Pons (tissue), 1 donor: ENCODE data around the gene ATP8B1.
"Not testable (repeated sequence)": the region's sequence is repeated elsewhere in the genome, so short reads cannot be mapped to it uniquely, and the experiment has no call there.

Source experiments
- DNase-seq: peaks from one replicate; pipeline ENCODE4 v3.0.0-alpha.2; 2016; ENCODE audit warnings: low spot score

ATP8B1 gene

DNA sequence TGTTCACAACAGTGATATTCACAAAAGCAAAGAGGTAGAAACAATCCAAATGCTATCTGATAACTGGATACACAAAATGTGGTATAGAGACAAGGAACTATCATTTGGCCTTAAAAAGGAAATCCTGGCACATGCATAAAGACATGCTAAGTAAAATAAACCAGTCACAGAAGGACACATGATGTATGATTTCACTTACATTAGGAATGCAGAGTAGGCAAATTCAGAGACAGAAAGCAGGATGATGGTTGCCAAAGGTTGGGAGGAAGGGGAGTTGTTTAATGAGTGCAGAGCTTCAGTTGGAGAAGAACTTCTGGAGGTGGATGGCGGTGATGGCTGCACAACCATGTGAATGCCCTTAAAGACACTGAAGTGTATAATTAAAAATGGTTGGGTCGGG is 38.1 kb downstream of the ATP8B1 start:
- no peak for DNase-seq

DNA sequence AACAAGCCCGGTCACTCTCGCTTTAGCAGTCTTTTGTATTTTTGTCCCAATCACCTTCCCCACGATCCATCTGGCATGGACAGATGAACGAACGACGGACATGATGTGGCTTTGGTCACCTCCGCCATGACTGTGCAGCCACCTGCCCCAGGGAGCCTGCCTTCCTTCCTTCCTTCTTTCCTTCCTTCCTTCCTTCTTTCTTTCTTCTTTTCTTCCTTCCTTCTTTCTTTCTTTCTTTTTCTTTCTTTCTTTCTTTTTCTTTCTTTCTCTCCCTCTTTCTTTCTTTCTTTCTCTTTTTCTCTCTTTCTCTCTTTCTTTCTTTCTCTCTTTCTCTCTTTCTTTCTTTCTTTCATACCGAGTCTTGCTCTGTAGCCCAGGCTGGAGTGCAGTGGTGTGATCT is 39.0 kb downstream of the ATP8B1 start:
- DNase-seq = no peak

DNA sequence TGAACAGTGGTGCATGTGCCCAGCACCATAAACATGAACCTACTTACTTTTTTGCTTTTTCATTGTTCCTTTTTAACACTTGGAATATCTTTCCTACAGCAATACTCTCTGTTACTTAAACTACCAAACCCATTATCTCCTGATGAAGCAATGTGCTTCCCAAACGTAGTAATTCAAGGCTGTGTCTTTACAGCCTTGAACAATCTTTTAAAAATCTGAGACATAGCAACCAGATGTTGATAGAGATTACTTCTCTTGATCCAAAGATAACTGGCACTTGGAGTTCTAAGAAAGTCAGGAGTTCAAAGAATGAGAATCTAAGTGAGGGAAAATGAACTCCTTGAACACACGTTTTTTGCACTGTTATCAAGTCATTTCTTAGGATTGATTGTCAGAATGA is 40.4 kb downstream of the ATP8B1 start:
- DNase-seq = no peak

DNA sequence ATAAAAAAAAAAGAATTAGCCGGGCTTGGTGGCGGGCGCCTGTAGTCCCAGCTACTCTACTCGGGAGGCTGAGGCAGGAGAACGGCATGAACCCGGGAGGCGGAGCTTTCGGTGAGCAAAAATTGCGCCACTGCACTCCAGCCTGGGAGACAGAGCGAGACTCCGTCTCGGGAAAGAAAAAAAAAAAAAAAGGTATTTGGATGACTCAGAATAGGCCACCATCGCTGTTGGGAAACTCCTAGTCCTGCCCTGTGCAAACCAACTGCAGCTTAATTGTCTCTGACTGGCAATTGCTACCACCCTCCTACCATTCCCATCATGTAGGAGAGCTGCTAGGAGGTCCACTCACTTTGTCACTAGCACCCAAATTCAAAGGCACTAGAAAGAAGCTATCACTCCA is 43.5 kb downstream of the ATP8B1 start:
- no peak for DNase-seq

DNA sequence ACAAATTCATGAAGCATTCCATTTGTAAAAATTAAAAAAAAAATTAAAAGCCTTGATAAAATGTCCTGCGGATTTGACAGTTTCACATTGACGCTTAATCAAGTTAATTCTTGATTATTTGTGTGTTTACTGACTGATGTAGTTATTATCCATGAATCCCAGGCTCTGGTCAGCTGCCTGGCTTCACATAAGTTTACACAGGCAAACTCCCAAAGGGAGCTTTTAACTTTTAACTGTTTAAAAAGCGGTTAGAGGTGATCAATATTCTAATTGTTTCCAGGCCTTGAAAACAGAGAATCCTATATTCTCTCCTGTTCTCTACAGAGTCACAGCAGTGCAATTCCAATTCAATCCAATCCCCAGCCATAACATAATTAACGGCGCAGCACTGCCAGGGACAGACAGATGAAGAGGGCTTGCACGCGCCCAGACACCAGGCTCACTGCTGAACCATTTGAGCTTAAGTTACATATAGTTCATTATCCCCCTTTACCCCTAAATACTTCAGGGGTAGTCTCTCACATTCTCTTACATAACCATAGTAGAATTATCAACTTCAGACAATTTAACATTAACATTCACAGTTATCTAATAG is 47.5 kb downstream of the ATP8B1 start:
- DNase-seq = no peak

DNA sequence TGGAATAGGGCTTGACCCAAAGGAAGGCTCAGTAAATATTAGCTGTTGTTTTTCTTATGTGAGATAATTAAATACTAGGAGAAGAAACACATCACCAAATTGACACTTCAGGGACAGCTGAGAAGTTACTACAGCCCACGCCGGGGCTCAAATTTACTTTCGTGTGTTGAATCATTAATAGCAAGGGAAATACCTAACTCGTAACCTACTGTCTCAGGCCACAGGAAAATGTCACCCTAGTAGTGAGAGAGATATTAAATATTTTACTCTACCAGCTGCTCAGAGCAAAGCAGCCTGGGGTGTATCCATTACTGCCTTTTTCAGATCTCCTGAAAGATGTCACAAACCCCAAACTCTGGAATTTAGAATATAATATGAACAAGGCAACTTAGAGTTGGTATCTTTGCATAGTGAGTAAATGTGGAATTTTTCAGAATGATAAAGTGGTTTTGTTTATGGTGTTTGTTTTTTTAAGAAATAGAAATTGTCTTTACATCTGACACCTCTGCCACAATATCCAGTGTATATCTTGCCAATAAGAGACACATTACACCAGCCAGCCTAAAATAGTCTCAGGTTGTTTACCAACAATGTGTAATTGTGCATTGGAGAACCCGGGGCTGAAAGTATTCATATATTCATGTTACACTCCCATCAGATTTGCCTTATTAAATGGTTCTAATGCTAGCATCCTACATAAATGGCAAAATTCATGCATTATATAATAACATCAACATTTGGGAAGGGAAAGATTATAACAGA is 48.4 kb downstream of the ATP8B1 start:
- DNase-seq = no peak

DNA sequence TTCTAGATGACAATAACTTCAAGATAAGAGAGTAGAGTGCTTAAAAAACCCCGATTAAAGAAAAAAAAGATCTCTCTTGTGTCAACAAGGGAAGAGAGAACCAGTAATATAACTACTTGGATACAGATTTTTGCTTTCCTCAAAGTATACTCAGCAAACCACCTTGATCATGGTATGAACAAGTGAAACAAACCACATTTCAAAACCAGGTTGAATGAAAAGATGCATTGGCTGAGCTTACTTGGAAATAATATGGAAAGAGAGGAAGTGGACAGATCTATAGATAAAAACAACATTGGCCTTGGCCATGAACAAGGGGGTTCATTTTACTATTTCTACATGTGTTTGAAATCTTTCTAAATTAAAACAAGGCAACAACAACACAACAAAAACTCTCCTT is 50.1 kb downstream of the ATP8B1 start:
- DNase-seq = no peak

DNA sequence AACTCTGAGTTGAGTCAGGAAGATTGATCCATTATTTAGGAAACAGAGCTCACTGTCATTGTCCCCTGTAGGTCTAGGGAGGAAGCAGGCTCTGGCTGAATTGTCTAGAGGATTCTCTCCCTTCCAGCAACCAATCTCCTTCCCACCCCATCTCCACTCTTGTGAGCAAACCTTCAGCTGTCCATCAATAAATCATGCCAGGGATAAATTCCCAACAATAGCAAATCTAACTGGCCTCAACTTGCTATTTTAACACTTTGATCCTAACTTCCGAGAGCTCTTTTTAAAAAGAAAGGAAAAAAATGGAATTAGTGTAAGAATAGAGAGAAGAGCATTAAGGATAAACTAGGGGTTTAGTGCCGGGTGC is 53.5 kb downstream of the ATP8B1 start:
- DNase-seq = no peak

DNA sequence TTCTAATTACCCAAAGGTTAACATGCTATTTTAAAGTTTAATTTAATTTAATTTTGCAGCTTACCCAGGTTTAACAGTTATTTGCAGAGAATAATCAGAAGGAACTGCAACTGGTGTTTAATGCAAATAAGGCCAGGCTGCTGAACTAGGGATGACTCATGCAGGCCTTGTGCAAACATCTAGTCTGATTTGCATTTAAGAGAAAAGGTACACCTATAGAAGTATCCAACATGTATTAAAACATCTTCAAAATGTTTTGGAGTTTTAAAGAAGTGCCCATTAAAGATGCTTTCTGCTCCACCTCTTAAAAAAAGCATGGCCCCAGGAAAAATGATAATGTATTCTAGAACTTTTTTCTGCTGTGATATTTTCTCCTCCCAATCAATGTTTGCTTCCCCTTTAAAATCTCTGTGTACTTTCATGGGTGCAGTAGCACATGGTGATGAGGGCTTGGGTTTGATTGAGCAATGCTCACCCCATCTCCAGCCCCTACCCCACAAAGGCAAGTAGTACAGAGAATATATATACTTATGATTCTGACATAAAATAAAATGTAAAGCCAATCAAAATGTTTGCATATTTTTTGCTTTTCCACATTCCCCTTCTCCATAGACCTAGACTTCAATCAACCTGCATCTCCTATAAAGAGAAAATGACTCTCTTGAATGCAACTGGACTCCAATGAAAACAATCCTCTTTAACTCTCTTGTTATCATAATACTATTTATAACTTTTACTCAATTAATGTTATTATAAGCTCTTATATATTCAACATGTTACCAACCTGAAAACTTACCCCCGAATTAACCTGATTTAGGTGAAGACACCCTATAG is 54.1 kb downstream of the ATP8B1 start:
- no peak for DNase-seq

DNA sequence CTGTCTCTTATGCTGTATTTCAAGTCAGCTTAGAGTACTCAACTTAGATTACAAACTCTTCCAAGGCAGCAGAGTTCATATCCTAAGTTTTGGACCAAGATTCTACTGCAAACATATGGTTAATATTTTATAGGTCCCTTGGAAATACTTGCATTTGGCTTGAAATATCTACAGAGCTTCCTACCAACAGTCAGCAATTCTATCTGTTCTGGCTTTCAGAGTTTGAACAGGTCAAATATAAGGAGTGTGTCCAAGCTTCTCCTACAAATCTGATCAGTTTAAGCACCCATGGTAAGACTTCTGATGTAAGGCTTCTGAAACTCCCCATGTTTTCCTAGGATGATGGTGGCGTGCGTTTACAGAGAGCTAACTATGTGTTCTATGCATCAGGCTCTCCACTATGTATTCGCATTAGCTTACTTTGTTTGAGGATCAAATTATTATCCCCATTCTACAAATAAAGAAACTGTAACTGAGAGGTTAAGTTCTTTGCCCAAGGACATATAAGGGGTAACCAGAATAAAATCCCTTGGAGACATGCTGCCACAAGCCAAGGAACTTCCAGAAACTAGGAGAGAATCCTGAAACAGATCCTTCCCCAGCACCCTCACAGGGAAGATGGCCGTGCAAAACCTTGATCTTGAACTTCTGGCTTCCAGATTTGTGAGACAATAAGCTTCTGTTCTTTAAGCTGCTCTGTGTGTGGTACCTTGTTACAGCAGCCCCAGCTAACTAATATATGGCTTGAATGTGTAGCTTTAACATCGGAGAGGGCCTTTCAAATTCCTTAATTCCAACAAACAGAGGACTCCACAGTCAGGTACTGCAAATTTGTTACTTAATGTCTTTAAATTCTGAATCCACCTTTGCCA is 55.1 kb downstream of the ATP8B1 start:
- no peak for DNase-seq

DNA sequence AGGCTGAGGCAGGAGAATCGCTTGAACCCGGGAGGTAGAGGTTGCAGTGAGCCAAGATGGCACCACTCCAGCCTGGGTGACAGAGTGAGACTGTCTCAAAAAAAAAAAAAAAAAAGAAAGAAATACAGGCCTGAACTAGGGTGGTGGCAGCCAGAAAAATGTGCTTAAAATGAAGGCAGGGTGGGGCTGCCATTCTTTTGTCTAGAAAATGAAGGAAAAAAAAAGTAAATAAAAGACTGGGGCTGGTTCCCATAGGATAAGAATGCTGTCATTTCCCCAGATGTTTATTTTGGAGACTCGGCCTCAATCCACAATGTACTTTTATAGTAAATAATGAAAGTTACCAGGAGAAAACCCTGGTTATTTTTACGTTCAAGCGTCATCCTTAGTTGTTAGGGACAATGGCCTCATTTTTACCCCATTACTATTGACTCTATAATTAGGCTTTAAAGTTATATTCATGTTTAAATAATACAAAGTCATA is 58.9 kb downstream of the ATP8B1 start:
- DNase-seq = no peak

DNA sequence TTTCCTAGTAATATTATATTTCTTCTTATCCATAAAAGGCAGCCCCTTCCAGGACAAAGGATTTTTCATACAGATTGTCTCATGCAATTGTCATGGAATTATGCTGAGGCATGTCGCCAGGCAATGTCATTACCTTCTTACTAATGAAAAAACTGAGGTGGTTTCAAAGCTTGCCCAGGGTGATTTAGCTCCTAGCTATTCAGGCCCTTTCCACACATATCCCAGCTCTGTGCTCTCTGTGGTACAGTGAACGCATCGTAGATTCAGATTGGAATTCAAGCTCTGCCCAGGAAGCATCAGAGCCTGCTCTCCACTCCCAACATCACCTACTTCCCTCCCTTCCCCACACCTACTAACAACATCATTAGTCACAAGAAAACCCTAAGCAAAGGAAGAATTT is 60.1 kb downstream of the ATP8B1 start:
- DNase-seq = no peak

DNA sequence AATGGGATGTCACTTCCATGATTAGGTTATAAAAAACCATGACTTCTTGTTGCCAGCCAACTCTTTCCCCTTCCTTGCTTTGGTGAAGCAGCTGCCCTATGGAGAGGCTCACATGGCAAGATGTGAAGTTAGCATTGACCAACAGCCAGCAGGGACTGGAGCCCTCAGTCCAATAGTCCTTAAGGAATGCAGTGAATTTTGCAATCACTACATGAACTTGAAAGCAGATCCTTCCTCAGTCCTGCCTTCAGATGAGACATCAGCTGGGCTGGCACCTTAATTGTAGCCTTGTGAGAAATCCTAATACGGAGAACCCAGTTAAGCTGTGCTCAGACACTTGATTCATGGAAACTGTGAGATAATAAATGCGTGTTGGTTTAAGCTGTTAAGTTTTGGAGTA is 61.8 kb downstream of the ATP8B1 start:
- no peak for DNase-seq

DNA sequence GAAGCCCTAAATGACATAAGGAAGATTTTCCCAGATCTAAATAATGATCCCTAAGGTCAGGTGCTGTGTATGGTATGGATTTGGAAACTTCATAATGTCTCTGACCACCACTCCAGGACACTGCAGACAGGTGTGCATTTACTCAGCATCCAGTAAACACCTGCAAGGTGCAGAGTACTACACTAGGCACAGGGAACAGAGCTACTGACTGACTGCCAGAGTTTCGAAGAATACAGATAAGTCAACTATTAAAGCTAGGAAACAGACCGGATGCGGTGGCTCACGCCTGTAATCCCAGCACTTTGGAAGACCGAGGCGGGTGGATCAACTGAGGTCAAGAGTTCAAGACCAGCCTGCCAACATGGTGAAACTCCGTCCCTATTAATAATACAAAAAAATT is 65.0 kb downstream of the ATP8B1 start:
- DNase-seq = no peak

DNA sequence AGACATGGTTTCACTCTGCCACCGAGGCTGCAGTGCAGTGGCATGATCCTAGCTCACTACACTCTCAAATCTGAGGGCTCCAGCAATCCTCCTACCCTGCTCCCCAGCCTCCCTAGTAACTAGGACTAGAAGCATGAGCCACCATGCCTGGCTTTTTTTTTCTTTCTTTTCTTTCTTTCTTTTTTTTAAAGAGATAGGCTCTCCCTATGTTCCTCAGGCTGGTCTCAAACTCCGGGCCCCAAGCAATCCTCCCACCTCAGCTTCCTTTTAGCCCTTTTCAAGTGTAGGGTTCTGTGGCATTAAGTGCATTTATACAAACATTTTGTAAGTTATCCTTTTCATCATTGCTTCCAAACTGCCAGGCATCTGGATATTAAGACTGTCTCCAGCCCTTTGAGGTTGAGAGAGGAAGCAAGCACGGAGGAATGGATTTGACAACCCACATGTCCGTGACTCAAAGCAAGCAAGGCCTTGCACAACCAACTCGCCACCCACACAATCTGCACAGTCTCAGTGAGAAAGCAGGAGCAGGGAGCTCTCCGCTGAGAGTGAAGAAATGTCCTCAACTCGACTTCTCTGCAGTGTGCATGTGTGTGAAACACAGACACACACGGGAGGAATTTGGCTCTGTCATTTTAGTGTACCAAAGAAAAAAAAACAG is 65.6 kb downstream of the ATP8B1 start:
- peak; percentile 27 for DNase-seq

DNA sequence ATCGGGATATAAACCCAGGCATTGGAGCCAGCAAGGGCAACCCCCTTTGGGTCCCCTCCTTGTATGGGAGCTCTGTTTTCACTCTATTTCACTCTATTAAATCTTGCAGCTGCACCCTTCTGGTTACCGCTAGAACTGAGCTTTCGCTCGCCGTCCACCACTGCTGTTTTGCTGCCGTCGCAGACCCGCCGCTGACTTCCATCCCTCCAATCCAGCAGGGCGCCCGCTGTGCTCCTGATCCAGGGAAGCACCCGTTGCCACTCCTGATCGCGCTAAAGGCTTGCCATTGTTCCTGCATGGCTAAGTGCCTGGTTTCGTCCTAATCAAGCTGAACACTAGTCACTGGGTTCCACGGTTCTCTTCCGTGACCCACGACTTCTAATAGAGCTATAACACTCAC is 68.1 kb downstream of the ATP8B1 start:
- not testable (repeated sequence) for DNase-seq

DNA sequence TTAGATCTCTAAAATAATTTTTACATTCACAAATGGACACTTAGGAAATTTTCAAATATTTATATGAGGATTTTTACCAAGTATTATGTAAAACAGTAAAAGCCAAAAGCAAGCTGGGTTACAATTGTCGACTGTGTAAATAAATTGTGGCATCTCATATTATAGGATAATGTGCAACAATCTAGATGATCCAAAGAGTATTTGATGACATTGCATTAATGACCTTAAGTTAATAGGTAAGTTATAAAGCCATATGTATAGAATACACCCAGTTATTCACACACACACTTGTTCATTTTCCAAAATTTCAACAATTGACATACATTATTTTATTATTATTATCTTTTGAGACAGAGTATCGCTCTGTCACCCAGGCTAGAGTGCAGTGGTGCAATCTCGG is 69.3 kb downstream of the ATP8B1 start:
- DNase-seq = no peak

DNA sequence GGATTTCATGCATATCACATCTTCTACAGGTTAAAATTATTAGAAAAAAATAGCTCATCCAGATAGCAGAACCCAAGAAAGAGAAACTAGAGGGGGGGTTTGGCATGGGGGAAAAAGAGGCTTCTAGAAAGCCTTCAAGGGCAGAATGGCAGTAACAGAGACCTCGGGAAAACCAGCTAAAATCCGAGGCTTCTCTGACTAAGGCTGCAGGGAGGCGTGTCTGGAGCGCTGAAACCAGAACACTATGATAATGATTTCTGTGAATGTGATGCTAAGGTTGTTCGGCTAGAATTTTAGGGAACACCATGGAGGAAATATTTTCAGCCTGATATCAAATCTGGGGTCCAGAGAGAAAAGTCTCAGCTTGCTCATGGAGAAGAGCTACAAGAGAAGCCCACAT is 73.0 kb downstream of the ATP8B1 start:
- no peak for DNase-seq

DNA sequence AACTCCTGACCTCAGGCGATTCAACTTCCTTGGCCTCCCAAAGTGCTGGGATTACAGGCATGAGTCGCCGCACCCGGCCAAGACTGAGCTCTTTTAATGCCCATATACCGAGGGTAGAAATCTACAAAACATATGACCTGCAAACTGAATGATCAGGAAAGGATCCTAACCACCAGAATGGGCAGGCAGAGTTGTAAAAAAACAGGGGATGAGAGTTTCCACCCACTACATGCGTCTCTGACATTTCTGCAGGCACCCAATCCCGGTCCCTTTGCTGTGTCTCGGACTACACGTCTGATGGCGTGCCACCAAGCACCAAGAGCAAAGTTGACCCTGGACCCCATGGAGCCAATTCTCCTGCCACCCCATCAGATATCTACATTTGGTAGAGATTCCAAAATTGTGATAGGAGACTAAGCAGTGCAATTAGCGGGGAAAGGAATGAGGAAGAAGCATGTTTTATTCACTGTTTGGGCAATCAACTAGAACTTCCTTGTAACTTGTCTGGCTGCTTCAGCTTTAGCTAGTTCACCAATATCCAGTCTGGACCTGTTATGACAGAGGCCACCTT is 74.1 kb downstream of the ATP8B1 start:
- no peak for DNase-seq

DNA sequence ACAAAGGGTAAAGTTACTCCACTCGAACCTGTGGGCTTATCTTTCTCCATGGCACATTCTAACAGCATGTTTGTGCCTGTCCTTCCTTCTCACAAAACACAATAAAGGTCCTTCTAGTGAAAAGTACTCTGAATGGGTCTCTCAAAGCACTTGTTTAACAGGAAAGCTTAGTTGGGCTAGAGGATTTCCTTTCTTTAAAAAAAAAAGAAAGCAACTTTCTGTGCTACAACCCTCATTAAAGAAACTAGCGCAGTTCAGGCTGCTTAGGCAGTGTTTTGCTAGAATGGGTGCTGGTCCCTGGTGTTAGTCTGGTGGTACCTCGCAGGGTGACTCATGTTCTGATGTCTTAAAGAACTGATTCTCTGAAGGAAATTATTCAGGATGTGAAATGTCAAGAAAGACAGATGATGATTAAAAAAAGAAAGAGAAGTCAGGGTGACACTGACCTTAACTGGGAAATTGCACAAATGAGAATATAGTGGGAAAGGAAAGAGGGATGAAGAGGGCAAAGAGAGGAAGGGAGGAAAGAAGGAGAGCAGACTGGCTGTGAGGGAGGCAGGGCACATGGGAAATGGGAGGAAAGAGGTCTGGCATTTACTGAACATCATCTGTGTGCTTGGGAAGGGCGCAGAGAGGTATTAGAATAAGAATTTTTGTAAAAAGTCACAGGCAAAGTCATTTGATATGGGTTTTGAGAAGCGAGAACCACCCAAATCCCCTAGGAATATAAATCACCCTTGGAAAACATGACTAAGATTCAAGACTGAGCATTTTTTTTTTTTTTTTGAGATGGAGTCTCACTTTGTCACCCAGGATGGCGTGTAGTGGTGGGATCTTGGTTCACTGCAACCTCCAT is 74.9 kb downstream of the ATP8B1 start:
- DNase-seq = no peak
